ENCODE data around the gene GRHL3.

The GRHL3 gene

GRCh38 chr1:24297852-24298232, 21.3 kb upstream of the GRHL3 start:
- Histone ChIP-seq H4K20me1 (ENCODE audit: insufficient read depth, low read length) (no peaks in the 10 kb centered on the region), H3K4me3 (ENCODE audit: low read depth, low read length, poor library complexity, severe bottlenecking) (no peak overlapping the region), H3K27ac (ENCODE audit: low read depth, low read length, poor library complexity, severe bottlenecking) (no peak overlapping the region), H2AFZ (ENCODE audit: low read length) (no peak overlapping the region), H3K27me3 (ENCODE audit: insufficient read depth, low read length) (no peaks in the 10 kb centered on the region), H3K79me2 (ENCODE audit: insufficient read depth, low read length) (no peaks in the 10 kb centered on the region), H3K9me2 (ENCODE audit: low read depth, low read length) (no peaks in the 10 kb centered on the region), H3K4me2 (ENCODE audit: low read length) (no peak overlapping the region), H3K9ac (ENCODE audit: low read length) (no peak overlapping the region), H3F3A (ENCODE audit: insufficient read depth, low read length) (no peaks in the 10 kb centered on the region), H3K4me1 (ENCODE audit: insufficient read depth, low read length, severe bottlenecking) (no peaks in the 10 kb centered on the region), H3K36me3 (ENCODE audit: insufficient read depth, low read length) (no peaks in the 10 kb centered on the region), H3K9me3 (ENCODE audit: low read length) (no peaks in the 10 kb centered on the region)
- TF ChIP-seq EZH2 (IDR thresholded peaks at IDR 0.05; ENCODE audit: borderline replicate concordance, low read length), result no peak
- TF ChIP-seq CTCF (IDR thresholded peaks at IDR 0.05; ENCODE audit: low read length), result no peak

GRCh38 chr1:24298606-24299005, 20.6 kb upstream of the GRHL3 start:
- Histone ChIP-seq H3K4me2 (ENCODE audit: low read length) (no peak overlapping the region), H4K20me1 (ENCODE audit: insufficient read depth, low read length) (no peaks in the 10 kb centered on the region), H3K27ac (ENCODE audit: low read depth, low read length, poor library complexity, severe bottlenecking) (no peak overlapping the region), H3F3A (ENCODE audit: insufficient read depth, low read length) (no peaks in the 10 kb centered on the region), H3K79me2 (ENCODE audit: insufficient read depth, low read length) (no peaks in the 10 kb centered on the region), H2AFZ (ENCODE audit: low read length) (no peak overlapping the region), H3K9me3 (ENCODE audit: low read length) (no peaks in the 10 kb centered on the region), H3K4me1 (ENCODE audit: insufficient read depth, low read length, severe bottlenecking) (no peaks in the 10 kb centered on the region), H3K36me3 (ENCODE audit: insufficient read depth, low read length) (no peaks in the 10 kb centered on the region), H3K9ac (ENCODE audit: low read length) (no peak overlapping the region), H3K4me3 (ENCODE audit: low read depth, low read length, poor library complexity, severe bottlenecking) (no peak overlapping the region), H3K27me3 (ENCODE audit: insufficient read depth, low read length) (no peaks in the 10 kb centered on the region), H3K9me2 (ENCODE audit: low read depth, low read length) (no peaks in the 10 kb centered on the region)
- TF ChIP-seq CTCF (IDR thresholded peaks at IDR 0.05; ENCODE audit: low read length) (no peak), EZH2 (IDR thresholded peaks at IDR 0.05; ENCODE audit: borderline replicate concordance, low read length) (no peak)

GRCh38 chr1:24299901-24300300, 19.3 kb upstream of the GRHL3 start:
- no peak overlapping the region for H3K9ac ChIP-seq (ENCODE audit: low read length)
- TF ChIP-seq EZH2 (IDR thresholded peaks at IDR 0.05; ENCODE audit: borderline replicate concordance, low read length), result no peak
- no peak for TF ChIP-seq CTCF (IDR thresholded peaks at IDR 0.05; ENCODE audit: low read length)
- H3K27me3 ChIP-seq (ENCODE audit: insufficient read depth, low read length), result no peaks in the 10 kb centered on the region; the same call in 1 of the 2 replicates
- no peaks in the 10 kb centered on the region for H3K36me3 ChIP-seq (ENCODE audit: insufficient read depth, low read length)
- no peak overlapping the region for H3K27ac ChIP-seq (ENCODE audit: low read depth, low read length, poor library complexity, severe bottlenecking)
- H3K79me2 ChIP-seq (ENCODE audit: insufficient read depth, low read length), result no peaks in the 10 kb centered on the region
- no peaks in the 10 kb centered on the region for H4K20me1 ChIP-seq (ENCODE audit: insufficient read depth, low read length)
- no peak overlapping the region for H2AFZ ChIP-seq (ENCODE audit: low read length)
- no peak overlapping the region for H3K4me2 ChIP-seq (ENCODE audit: low read length)
- no peaks in the 10 kb centered on the region for H3K9me2 ChIP-seq (ENCODE audit: low read depth, low read length)
- H3K4me1 ChIP-seq (ENCODE audit: insufficient read depth, low read length, severe bottlenecking), result no peaks in the 10 kb centered on the region
- no peak overlapping the region for H3K4me3 ChIP-seq (ENCODE audit: low read depth, low read length, poor library complexity, severe bottlenecking)
- H3F3A ChIP-seq (ENCODE audit: insufficient read depth, low read length), result no peaks in the 10 kb centered on the region
- H3K9me3 ChIP-seq (ENCODE audit: low read length), result no peaks in the 10 kb centered on the region

All from OCI-LY1 (cell line).